Islet precursor cell (in vitro differentiated cells): ENCODE results near the gene LINGO1.

Source experiments
- DNase-seq: peaks from one replicate; pipeline ENCODE4 v3.0.0-alpha.2; 2018

Gene LINGO1

GRCh38 chr15:77630956-77631744 lies 1.6 kb downstream of the LINGO1 start:
- DNase-seq = peak; percentile 71

GRCh38 chr15:77630056-77630455 lies 2.7 kb downstream of the LINGO1 start:
- DNase-seq = no peak

- DNase-seq = peak; percentile 86
Observed at GRCh38 chr15:77629070-77630030, 3.4 kb downstream of the LINGO1 start.

- no peak for DNase-seq
Observed at GRCh38 chr15:77628010-77628409, 4.7 kb downstream of the LINGO1 start.

GRCh38 chr15:77627581-77627980 lies 5.1 kb downstream of the LINGO1 start:
- DNase-seq = no peak

GRCh38 chr15:77627067-77627466 lies 5.6 kb downstream of the LINGO1 start:
- no peak for DNase-seq

- no peak for DNase-seq
Observed at GRCh38 chr15:77626002-77626401, 6.7 kb downstream of the LINGO1 start.

- no peak for DNase-seq
Observed at GRCh38 chr15:77625376-77625775, 7.3 kb downstream of the LINGO1 start.

- no peak for DNase-seq
Observed at GRCh38 chr15:77624868-77625267, 7.8 kb downstream of the LINGO1 start.

- no peak for DNase-seq
Observed at GRCh38 chr15:77623755-77624524, 8.8 kb downstream of the LINGO1 start.

GRCh38 chr15:77622934-77623754 lies 9.6 kb downstream of the LINGO1 start:
- DNase-seq = peak; percentile 70

GRCh38 chr15:77622209-77622933 lies 10.3 kb downstream of the LINGO1 start:
- DNase-seq = peak; percentile 77

- no peak for DNase-seq
Observed at GRCh38 chr15:77621847-77622208, 10.9 kb downstream of the LINGO1 start.

- no peak for DNase-seq
Observed at GRCh38 chr15:77620960-77621647, 11.6 kb downstream of the LINGO1 start.

GRCh38 chr15:77620297-77620696 lies 12.4 kb downstream of the LINGO1 start:
- DNase-seq = peak; percentile 83

- DNase-seq = no peak
Observed at GRCh38 chr15:77619883-77620282, 12.8 kb downstream of the LINGO1 start.

- DNase-seq = no peak
Observed at GRCh38 chr15:77617476-77618230, 15.1 kb downstream of the LINGO1 start.

GRCh38 chr15:77616072-77616471 lies 16.6 kb downstream of the LINGO1 start:
- no peak for DNase-seq

- DNase-seq = no peak
Observed at GRCh38 chr15:77615472-77615871, 17.2 kb downstream of the LINGO1 start.

GRCh38 chr15:77614251-77614806 lies 18.4 kb downstream of the LINGO1 start:
- DNase-seq = no peak
